A549 (cell line): Measurements from ENCODE around the gene NFIA.

ENCODE experiments used
- ESRRA ChIP-seq: fragments of 150-350 bp; IDR thresholded peaks from 2 replicates; pipeline ENCODE4 v1.6.1; 2014; ENCODE audit warnings: mild to moderate bottlenecking, low read length, borderline replicate concordance
- TF ChIP-seq, protein P1 (sequence below): IDR thresholded peaks from 2 replicates; pipeline ENCODE4 v1.6.1; 2012
- TF ChIP-seq, protein P2 (sequence below): fragments of 200-600 bp; sonication (generic); IDR thresholded peaks from 2 replicates; pipeline ENCODE4 v1.6.1; 2016; ENCODE audit warnings: antibody characterized with exemption, mild to moderate bottlenecking, moderate library complexity

DNA sequence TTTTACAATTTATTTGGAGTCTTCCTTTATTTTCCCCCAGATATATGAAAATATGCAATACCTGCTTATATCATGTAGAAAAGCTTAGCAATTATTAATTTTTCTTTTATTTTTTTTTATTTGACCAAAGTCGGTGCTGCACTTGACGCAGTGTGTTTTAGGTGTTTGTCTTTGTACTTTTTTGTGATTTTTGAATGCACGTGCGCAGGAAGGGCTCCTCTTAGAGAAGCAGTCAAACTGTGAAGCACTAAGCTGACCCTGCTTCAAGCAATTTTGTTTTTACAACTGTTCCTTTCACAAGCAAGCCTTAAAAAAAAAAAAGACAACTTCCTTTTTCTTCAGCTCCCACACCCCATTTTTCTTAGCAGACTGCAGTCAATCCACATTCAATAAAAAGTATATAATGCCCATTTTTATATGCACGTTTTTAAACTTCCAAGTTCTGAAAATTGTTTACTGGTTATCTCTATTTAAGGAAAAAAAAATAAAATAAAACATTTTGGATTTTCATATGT lies 375.2 kb downstream of the NFIA start:
- TF ChIP-seq, protein P1, sequence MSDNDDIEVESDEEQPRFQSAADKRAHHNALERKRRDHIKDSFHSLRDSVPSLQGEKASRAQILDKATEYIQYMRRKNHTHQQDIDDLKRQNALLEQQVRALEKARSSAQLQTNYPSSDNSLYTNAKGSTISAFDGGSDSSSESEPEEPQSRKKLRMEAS: no peak
- TF ChIP-seq, protein P2, sequence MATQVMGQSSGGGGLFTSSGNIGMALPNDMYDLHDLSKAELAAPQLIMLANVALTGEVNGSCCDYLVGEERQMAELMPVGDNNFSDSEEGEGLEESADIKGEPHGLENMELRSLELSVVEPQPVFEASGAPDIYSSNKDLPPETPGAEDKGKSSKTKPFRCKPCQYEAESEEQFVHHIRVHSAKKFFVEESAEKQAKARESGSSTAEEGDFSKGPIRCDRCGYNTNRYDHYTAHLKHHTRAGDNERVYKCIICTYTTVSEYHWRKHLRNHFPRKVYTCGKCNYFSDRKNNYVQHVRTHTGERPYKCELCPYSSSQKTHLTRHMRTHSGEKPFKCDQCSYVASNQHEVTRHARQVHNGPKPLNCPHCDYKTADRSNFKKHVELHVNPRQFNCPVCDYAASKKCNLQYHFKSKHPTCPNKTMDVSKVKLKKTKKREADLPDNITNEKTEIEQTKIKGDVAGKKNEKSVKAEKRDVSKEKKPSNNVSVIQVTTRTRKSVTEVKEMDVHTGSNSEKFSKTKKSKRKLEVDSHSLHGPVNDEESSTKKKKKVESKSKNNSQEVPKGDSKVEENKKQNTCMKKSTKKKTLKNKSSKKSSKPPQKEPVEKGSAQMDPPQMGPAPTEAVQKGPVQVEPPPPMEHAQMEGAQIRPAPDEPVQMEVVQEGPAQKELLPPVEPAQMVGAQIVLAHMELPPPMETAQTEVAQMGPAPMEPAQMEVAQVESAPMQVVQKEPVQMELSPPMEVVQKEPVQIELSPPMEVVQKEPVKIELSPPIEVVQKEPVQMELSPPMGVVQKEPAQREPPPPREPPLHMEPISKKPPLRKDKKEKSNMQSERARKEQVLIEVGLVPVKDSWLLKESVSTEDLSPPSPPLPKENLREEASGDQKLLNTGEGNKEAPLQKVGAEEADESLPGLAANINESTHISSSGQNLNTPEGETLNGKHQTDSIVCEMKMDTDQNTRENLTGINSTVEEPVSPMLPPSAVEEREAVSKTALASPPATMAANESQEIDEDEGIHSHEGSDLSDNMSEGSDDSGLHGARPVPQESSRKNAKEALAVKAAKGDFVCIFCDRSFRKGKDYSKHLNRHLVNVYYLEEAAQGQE: no peak
- no peak for TF ChIP-seq ESRRA
